MCF 10A (cell line): ENCODE measurements around the gene SH3YL1. TPM values are rescaled to one million over a fixed set of nuclear protein-coding genes. Genes with fewer than 3 reads are reported as not detected.

Source experiments
- BruUV-seq: library from RNA; stranded (reverse); fragments of 400-500 nt; replicated peaks from 2 replicates; lab custom pipeline; 2021; lab: Mats Ljungman, UMichigan
- CTCF ChIA-PET: fragments of 300-600 bp; sonication (Branson Sonifier 250); formaldehyde crosslinking; extraction: SDS; loops from one replicate; lab custom pipeline; 2021; ENCODE audit warnings: antibody characterized with exemption, inconsistent platforms; lab: Yijun Ruan, JAX
- POLR2A ChIA-PET: fragments of 300-600, 350-650 bp; sonication (Branson Sonifier 250); formaldehyde crosslinking; extraction: SDS; loops from one replicate; lab custom pipeline; 2020; ENCODE audit warnings: antibody characterized with exemption, inconsistent platforms; lab: Yijun Ruan, JAX
- DNase-seq: peaks from one replicate; pipeline ENCODE4 v3.0.0-alpha.2; 2018; ENCODE audit not compliant: unreplicated experiment
- H3K27ac Mint-ChIP-seq: one replicate; pipeline ENCODE4 v1.8.0; 2022; ENCODE audit warnings: mild to moderate bottlenecking, low read depth, mixed read lengths; ENCODE audit not compliant: unreplicated experiment
- H3K27me3 Mint-ChIP-seq: one replicate; pipeline ENCODE4 v1.8.0; 2022; ENCODE audit warnings: mixed read lengths; ENCODE audit not compliant: insufficient read depth, unreplicated experiment
- H3K36me3 Mint-ChIP-seq: one replicate; pipeline ENCODE4 v1.8.0; 2022; ENCODE audit warnings: mild to moderate bottlenecking, moderate library complexity, mixed read lengths; ENCODE audit not compliant: insufficient read depth, unreplicated experiment
- H3K4me1 Mint-ChIP-seq: one replicate; pipeline ENCODE4 v1.8.0; 2022; ENCODE audit warnings: mixed read lengths; ENCODE audit not compliant: insufficient read depth, unreplicated experiment
- H3K4me3 Mint-ChIP-seq: one replicate; pipeline ENCODE4 v1.8.0; 2022; ENCODE audit warnings: mild to moderate bottlenecking, moderate library complexity, mixed read lengths; ENCODE audit not compliant: unreplicated experiment
- H3K9me3 Mint-ChIP-seq: one replicate; pipeline ENCODE4 v1.8.0; 2022; ENCODE audit warnings: mixed read lengths; ENCODE audit not compliant: unreplicated experiment
- intact Hi-C: fragments of 100-400 bp; cut with micrococcal nuclease; formaldehyde crosslinking; loops from 2 replicates; pipeline ENCODE4 v1.14.1; 2022
- total RNA-seq: library from RNA; stranded (reverse); gene quantifications from 2 replicates; pipeline ENCODE4 v1.2.3, GENCODE V29; 2022
- TF ChIP-seq, protein P1 (sequence below): fragments of 200-600 bp; IDR thresholded peaks from one replicate; pipeline ENCODE4 v1.8.0; 2022; ENCODE audit warnings: antibody characterized with exemption, mild to moderate bottlenecking; ENCODE audit not compliant: unreplicated experiment

Gene SH3YL1
- total RNA-seq, 1 experiment from 2014 or later: 47.4 TPM

GRCh38 chr2:169741-170140 lies 94.1 kb downstream of the SH3YL1 start:
- H3K27me3 Mint-ChIP-seq: peaks cover 11% of the 10 kb centered on the region
- no TSS peak for BruUV-seq
- CTCF ChIA-PET: interaction anchor here (0.8 to 1.0 kb wide), 3 partner anchors 10 to 478 kb away, joined by 3 to 4 read pairs (median 3); no protein-coding TSS in a partner anchor

More at GRCh38 chr2:169741-170140, 94.1 kb downstream of the SH3YL1 start:
- Mint-ChIP-seq H3K4me1 (no peaks in the 10 kb centered on the region), H3K9me3 (no peaks in the 10 kb centered on the region), H3K4me3 (no peak overlapping the region), H3K36me3 (no peaks in the 10 kb centered on the region), H3K27ac (no peak overlapping the region)
- POLR2A ChIA-PET: interaction anchor here (0.6 to 0.9 kb wide), 2 partner anchors 10 to 155 kb away, joined by 3 read pairs; no protein-coding TSS in a partner anchor
- TF ChIP-seq, protein P1, sequence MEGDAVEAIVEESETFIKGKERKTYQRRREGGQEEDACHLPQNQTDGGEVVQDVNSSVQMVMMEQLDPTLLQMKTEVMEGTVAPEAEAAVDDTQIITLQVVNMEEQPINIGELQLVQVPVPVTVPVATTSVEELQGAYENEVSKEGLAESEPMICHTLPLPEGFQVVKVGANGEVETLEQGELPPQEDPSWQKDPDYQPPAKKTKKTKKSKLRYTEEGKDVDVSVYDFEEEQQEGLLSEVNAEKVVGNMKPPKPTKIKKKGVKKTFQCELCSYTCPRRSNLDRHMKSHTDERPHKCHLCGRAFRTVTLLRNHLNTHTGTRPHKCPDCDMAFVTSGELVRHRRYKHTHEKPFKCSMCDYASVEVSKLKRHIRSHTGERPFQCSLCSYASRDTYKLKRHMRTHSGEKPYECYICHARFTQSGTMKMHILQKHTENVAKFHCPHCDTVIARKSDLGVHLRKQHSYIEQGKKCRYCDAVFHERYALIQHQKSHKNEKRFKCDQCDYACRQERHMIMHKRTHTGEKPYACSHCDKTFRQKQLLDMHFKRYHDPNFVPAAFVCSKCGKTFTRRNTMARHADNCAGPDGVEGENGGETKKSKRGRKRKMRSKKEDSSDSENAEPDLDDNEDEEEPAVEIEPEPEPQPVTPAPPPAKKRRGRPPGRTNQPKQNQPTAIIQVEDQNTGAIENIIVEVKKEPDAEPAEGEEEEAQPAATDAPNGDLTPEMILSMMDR: no peak
- DNase-seq: no peak
- intact Hi-C loops: no loop called here

Other genes with a start within 250 kb of the SH3YL1 start
- 8.3 and 10.3 TPM in 2 replicates for gene FAM110C, start 217.5 kb downstream of the SH3YL1 start, total RNA-seq
- 132 and 135 TPM in 2 replicates for gene ACP1, start 915 bp upstream of the SH3YL1 start, total RNA-seq
- gene ALKAL2, start 24.1 kb upstream of the SH3YL1 start, total RNA-seq: not detected in 2 replicates